ENCODE results near the gene SAV1.

The SAV1 gene

GRCh38 chr14:50675597-50675996, 7.5 kb upstream of the SAV1 start:
- DNase-seq (ENCODE audit: low read depth) = no peak

DNA sequence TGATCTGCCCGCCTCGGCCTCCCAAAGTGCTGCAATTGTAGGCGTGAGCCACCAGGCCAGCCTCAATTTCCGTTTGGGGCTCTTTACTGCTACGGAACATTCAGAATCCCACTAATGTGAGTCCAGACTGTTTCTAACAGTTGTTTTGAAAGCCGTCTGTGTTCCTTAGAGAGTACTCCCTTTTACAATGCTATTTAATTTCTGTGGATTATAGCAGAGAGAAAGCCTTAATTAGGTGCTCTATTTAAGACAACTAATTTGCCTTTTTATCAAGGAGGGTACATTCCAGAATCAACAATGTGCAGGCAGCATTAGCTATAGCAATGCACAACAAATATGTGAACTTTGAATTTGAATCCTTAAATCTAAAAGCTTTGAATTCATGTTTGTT, 2.8 kb upstream of the SAV1 start:
- DNase-seq (ENCODE audit: low read depth) = no peak
- no peak overlapping the region for H3K4me3 ChIP-seq (ENCODE audit: low read depth, low read length)
- TF ChIP-seq, protein P1, sequence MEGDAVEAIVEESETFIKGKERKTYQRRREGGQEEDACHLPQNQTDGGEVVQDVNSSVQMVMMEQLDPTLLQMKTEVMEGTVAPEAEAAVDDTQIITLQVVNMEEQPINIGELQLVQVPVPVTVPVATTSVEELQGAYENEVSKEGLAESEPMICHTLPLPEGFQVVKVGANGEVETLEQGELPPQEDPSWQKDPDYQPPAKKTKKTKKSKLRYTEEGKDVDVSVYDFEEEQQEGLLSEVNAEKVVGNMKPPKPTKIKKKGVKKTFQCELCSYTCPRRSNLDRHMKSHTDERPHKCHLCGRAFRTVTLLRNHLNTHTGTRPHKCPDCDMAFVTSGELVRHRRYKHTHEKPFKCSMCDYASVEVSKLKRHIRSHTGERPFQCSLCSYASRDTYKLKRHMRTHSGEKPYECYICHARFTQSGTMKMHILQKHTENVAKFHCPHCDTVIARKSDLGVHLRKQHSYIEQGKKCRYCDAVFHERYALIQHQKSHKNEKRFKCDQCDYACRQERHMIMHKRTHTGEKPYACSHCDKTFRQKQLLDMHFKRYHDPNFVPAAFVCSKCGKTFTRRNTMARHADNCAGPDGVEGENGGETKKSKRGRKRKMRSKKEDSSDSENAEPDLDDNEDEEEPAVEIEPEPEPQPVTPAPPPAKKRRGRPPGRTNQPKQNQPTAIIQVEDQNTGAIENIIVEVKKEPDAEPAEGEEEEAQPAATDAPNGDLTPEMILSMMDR (IDR thresholded peaks at IDR 0.05; ENCODE audit: control insufficient read depth, extremely low read depth, insufficient read depth) = no peak

More at GRCh38 chr14:50675597-50675996, 7.5 kb upstream of the SAV1 start:
- no peak overlapping the region for H3K4me3 ChIP-seq (ENCODE audit: low read depth, low read length)
- TF ChIP-seq, protein P1 (IDR thresholded peaks at IDR 0.05; ENCODE audit: control insufficient read depth, extremely low read depth, insufficient read depth) = no peak

DNA sequence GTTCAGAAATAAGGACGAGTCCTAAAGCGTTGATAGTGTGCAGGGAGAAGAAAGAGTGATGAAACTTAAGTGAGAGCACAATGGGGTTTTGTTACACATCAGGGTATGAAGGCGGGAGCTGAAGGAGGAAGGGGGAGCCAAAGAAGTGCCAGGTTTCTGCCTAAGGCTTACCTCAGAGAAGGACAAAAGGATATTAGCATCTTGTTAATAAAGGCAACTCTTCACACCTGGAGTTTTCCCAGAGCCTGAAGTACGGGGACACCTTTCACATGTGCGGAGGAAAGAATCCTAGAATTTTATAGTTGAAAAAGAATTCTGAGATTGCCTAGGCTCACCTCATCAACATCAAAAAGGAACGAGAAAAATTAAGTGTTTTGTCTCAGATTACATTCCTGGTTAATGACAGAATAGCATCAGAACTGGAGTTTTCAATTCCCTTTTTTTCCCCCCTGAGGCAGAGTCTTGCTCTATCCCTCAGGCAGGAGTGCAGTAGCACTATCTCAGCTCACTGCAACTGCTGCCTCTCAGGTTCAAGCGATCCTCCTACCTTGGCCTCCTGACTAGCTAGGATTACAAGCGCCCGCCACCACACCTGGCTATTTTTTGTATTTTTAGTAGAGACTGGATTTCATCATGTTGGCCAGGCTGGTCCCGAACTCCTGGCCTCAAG, 2.2 kb upstream of the SAV1 start:
- TF ChIP-seq, protein P1 (IDR thresholded peaks at IDR 0.05; ENCODE audit: control insufficient read depth, extremely low read depth, insufficient read depth) = no peak
- DNase-seq (ENCODE audit: low read depth) = no peak
- H3K4me3 ChIP-seq (ENCODE audit: low read depth, low read length) = no peak overlapping the region

GRCh38 chr14:50669441-50669986, 1.4 kb upstream of the SAV1 start:
- TF ChIP-seq, protein P1 (IDR thresholded peaks at IDR 0.05; ENCODE audit: control insufficient read depth, extremely low read depth, insufficient read depth) = no peak
- no peak for DNase-seq (ENCODE audit: low read depth)
- H3K4me3 ChIP-seq (ENCODE audit: low read depth, low read length) = no peak overlapping the region

DNA sequence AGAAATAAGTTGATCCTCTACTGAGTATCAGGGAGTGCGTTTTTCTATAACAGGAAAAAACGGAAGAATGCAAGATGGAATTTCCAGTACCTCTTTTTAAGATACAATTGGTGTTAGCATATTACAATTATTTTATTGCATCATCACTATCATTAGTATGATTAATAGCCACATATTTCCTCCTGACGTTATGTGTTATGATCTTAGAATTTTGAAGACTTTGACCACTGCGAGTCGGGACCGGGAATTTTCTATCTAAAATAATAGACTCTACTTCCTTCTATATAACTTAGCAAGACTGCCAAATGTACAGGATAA, 679 bp upstream of the SAV1 start:
- DNase-seq (ENCODE audit: low read depth) = no peak
- H3K4me3 ChIP-seq (ENCODE audit: low read depth, low read length) = peak overlapping the region; percentile 71
- TF ChIP-seq, protein P1 (IDR thresholded peaks at IDR 0.05; ENCODE audit: control insufficient read depth, extremely low read depth, insufficient read depth) = no peak

DNA sequence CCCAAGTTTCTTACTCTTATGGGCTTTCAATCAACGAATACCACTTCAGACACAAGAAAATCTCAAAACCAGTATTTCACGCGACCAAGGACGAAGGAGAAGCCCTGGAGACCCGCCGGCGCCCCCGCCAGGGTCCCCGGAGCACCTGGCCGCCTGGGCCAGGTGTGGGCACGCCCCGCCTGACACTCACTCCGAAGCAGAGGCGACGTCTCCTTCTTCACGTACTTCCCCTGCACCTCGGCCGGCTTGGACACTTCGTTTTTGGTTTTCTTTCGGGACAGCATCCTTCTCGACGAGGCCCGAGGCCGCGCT, 466 bp downstream of the SAV1 start:
- TF ChIP-seq, protein P1 (IDR thresholded peaks at IDR 0.05; ENCODE audit: control insufficient read depth, extremely low read depth, insufficient read depth) = 0 out of 2 replicates have a peak, but pooled peaks have one; percentile 13
- DNase-seq (ENCODE audit: low read depth) = no peak
- H3K4me3 ChIP-seq (ENCODE audit: low read depth, low read length) = peak overlapping the region; percentile 71

Data from LNCaP clone FGC (cell line).